PC-3 (cell line): ENCODE measurements around the gene RMND1.

ENCODE experiments used
- EZH2 ChIP-seq: fragments of 300-600 bp; sonication (generic); IDR thresholded peaks from one replicate; pipeline ENCODE4 v1.6.1; 2017; ENCODE audit warnings: antibody characterized with exemption, mild to moderate bottlenecking, low read length; ENCODE audit not compliant: unreplicated experiment
- EZH2phosphoT487 ChIP-seq: fragments of 300-600 bp; sonication (generic); IDR thresholded peaks from 2 replicates; pipeline ENCODE4 v1.6.1; 2018; ENCODE audit warnings: mild to moderate bottlenecking, antibody characterized with exemption, low read length, borderline replicate concordance
- TF ChIP-seq, protein P1 (sequence below): fragments of 300-600 bp; sonication (generic); conservative IDR thresholded peaks from 2 replicates; pipeline ENCODE4 v1.5.1; 2017; ENCODE audit warnings: antibody characterized with exemption, low read depth, mild to moderate bottlenecking, low read length

DNA sequence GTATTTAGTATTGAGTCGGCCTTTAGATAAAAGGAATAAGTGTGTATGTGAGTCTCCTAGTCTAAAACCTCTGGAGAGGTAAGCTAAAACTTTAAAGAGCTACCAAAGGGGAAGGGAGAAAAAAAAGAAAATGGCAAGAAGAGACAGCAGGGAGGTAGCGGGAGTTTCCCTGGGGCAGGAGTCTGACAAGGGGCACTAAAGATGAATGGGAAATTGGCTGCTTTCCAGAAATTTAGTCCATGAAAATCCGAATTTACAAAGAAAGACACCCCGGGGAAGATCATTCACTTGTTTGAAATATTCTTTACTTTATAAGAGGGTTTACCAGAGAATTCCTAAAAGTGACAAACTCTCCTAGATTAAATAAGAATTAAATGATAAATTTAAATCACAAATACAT lies 19.3 kb downstream of the RMND1 start:
- TF ChIP-seq, protein P1, sequence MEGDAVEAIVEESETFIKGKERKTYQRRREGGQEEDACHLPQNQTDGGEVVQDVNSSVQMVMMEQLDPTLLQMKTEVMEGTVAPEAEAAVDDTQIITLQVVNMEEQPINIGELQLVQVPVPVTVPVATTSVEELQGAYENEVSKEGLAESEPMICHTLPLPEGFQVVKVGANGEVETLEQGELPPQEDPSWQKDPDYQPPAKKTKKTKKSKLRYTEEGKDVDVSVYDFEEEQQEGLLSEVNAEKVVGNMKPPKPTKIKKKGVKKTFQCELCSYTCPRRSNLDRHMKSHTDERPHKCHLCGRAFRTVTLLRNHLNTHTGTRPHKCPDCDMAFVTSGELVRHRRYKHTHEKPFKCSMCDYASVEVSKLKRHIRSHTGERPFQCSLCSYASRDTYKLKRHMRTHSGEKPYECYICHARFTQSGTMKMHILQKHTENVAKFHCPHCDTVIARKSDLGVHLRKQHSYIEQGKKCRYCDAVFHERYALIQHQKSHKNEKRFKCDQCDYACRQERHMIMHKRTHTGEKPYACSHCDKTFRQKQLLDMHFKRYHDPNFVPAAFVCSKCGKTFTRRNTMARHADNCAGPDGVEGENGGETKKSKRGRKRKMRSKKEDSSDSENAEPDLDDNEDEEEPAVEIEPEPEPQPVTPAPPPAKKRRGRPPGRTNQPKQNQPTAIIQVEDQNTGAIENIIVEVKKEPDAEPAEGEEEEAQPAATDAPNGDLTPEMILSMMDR: no peak
- no peak for TF ChIP-seq EZH2phosphoT487
- no peak for TF ChIP-seq EZH2
